ENCODE data around the gene TPSAB1.
"Not testable (repeated sequence)": the region's sequence is repeated elsewhere in the genome, so short reads cannot be mapped to it uniquely, and the experiment has no call there.

Gene TPSAB1

DNA sequence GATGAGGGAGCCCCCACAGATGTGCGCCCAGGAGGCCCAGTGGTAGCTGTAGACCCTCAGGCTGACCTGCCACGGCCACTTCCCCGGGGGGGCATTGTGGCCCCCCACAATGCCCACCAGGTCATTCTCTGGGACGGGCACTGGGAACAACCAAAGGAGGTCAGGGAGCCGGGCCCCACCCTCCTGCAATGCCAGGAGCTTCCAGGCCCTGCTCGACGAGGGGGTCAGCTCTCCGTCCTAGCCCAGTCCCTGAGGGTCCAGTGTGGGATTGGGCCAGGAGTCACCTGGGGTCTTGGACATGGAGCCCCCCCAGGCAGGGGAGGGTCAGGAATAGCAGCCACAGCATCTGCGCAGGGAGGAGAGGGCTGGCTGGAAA lies 22.3 kb downstream of the TPSAB1 start:
- FAIRE-seq (no peak), DNase-seq (ENCODE audit: insufficient read length, low spot score) (no peak)
- TF ChIP-seq, protein P1, sequence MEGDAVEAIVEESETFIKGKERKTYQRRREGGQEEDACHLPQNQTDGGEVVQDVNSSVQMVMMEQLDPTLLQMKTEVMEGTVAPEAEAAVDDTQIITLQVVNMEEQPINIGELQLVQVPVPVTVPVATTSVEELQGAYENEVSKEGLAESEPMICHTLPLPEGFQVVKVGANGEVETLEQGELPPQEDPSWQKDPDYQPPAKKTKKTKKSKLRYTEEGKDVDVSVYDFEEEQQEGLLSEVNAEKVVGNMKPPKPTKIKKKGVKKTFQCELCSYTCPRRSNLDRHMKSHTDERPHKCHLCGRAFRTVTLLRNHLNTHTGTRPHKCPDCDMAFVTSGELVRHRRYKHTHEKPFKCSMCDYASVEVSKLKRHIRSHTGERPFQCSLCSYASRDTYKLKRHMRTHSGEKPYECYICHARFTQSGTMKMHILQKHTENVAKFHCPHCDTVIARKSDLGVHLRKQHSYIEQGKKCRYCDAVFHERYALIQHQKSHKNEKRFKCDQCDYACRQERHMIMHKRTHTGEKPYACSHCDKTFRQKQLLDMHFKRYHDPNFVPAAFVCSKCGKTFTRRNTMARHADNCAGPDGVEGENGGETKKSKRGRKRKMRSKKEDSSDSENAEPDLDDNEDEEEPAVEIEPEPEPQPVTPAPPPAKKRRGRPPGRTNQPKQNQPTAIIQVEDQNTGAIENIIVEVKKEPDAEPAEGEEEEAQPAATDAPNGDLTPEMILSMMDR (IDR thresholded peaks at IDR 0.05; ENCODE audit: insufficient read depth, missing control alignments): no peak

DNA sequence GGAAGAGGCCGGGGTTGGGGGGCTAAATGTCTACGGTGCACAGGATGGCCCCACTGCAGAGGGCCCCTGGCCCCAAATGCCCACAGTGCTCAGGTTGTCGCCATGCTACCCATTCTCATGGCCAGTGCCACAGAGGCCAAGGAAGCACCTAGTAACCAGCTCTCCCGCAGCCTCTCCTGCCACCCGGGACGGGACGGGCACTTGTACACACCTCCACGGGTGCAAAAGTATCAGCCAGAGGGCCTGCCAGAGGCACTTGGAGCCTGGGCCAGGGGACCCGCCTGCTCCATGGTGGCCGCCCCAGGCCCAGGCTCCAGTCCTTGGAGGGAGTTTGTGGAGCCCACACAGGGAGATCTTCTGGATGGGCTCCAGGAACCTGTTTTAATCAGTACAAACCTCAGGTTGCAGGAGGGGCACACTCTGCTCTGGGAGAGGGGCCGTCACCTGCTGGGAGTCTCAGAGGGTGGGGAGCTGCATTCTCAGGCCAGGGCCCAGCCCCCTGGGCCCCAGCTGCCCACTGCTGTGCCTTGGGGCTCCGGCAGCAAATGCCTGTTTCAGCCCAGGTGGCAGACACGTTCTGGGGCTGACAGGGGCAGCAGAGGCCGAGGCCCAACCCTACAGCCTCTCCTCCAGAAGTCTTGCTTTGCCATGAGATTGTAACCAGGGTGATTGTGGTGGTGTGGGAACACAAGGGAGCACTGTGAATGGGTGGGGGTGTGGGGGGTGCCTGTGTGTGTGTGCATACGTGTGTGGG lies 23.3 kb downstream of the TPSAB1 start:
- FAIRE-seq (no peak), DNase-seq (ENCODE audit: insufficient read length, low spot score) (no peak)
- TF ChIP-seq, protein P1 (IDR thresholded peaks at IDR 0.05; ENCODE audit: insufficient read depth, missing control alignments): no peak

DNA sequence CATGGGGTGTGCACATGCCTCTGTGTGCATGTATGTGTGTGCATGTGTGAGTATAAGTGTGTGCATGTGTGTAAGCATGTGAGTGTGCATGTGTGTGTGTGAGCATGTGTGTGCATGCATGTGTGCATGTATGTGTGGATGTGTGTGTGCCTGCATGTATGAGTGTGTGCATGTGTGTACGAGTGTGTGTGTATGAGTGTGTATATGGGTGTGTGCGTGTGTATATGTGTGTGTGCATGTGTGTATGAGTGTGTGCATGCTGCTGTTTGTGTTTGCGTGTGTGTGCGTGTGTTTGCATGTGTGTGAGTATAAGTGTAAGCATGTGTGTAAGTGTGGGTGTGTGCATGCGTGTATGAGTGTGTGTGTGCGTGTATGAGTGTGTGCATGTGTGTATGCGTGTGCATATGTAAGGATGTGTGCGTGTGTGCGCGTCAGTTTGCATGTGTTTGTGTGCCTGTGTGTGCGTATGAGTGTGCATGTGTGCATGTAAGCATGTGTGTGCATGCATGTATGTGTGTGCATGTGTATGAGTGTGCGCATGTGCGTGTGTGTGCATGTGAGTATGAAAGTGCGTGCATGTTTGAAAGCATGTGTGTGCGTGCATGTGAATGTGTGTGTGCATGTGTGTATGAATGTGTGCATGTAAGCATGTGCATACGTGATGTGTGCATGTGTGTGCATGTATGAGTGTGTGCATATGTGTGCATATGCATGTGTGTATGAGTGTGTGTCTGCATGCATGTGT lies 24.0 kb downstream of the TPSAB1 start:
- FAIRE-seq (no peak), DNase-seq (ENCODE audit: insufficient read length, low spot score) (no peak)
- TF ChIP-seq, protein P1 (IDR thresholded peaks at IDR 0.05; ENCODE audit: insufficient read depth, missing control alignments): no peak

DNA sequence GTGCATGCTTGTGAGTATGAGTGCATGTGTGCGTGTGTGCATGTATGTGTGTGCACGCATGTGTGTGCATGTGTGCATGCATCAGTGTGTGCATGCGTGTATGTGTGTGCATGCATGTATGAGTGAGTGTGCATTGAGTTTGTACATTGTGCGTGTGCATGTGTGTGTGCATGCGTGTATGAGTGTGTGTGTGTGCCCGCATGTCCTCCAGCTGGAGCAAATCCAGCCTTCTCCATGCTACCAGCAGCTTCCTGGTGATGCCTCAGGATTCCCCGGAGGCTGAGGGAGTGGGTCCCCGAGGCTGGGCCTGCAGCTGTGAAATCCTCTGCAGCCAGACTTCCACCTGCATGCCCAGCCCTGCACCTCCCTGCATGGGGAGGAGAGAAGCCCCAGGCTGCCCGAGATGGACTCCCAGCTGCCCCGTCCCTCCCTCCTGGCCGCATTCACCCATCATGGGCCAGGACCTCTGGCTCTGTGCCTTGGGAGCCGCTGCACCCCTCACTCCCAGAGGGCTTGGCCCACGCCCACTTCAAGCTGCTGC lies 24.7 kb downstream of the TPSAB1 start:
- DNase-seq (ENCODE audit: insufficient read length, low spot score) (no peak), FAIRE-seq (no peak)
- TF ChIP-seq, protein P1 (IDR thresholded peaks at IDR 0.05; ENCODE audit: insufficient read depth, missing control alignments): no peak

DNA sequence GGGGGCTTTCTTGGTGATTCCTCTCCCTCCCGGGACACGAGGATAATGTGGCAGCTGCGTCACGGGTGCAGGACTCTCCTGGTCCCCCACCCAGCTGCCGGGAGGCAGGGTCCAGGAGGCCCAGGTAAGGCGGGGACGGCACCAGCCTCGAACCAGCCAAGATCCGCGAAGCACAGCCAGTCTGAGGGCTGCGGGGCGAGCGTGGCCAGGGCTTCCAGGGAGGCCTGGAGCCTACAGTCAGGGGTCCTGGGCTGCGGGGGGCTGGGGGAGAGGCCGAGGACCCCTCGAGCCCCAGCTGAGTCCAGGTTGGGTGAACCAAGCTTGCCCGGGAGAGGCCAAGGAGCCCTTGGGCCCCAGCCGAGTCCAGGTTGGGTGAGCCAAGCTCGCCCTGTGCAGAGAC lies 25.3 kb downstream of the TPSAB1 start:
- FAIRE-seq (no peak), DNase-seq (ENCODE audit: insufficient read length, low spot score) (no peak)
- TF ChIP-seq, protein P1 (IDR thresholded peaks at IDR 0.05; ENCODE audit: insufficient read depth, missing control alignments): no peak

DNA sequence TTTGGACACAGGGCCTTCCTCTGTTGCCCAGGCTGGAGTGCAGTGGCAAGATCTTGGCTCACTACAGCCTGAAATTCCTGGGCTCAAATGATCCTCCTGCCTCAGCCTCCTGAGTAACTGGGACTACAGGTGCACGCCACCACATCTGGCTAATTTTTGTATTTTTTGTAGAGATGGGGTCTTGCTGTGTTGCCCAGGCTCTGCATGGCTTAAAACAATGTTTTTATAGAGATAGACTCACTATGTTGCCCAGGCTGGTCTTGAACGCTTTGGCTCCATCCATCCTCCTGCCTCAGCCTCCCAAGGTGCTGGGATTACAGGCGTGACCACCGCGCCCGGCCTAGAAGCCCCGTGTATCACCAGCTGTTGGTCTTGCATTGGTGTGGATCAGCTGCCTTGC lies 28.9 kb downstream of the TPSAB1 start:
- not testable (repeated sequence) for DNase-seq (ENCODE audit: insufficient read length, low spot score); FAIRE-seq

DNA sequence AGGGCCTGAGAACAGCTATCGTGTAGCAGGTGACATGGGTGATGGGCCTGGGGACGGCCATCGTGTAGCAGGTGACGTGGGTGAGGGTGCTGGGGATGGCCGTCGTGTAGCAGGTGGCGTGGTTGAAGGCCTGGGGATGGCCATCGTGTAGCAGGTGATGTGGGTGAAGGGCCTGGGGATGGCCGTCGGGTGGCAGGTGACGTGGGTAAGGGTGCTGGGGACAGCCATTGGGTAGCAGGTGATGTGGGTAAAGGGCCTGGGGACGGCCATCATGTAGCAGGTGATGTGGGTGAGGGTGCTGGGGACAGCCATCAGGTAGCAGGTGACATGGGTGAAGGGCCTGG lies 30.8 kb downstream of the TPSAB1 start:
- DNase-seq (ENCODE audit: insufficient read length, low spot score) (no peak), FAIRE-seq (no peak)
- TF ChIP-seq, protein P1 (IDR thresholded peaks at IDR 0.05; ENCODE audit: insufficient read depth, missing control alignments): no peak

DNA sequence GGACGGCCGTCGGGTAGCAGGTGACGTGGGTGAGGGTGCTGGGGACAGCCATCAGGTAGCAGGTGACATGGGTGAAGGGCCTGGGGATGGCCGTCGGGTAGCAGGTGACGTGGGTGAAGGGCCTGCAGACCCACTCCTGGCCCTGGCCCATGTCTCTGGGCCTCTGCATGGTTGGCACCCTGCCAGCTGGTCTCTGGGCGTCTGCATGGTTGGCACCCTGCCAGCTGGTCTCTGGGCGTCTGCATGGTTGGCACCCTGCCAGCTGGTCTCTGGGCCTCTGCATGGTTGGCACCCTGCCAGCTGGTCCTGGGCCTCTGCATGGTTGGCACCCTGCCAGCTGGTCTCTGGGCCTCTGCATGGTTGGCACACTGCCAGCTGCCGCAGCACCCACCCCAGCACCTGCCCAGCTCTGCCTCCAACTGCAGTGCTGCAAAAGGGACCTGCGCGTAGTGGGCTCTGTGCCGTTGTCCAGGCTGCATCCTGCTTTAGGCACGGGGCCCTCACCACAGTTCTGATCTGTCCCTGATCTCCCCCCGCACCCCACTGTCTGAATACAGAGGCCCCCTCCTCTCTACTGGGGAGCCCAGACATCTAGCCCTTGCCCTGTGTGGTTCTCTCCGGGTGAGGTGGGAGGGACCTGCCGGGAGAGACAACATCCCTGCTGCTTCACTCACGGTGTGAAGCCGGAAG lies 31.4 kb downstream of the TPSAB1 start:
- FAIRE-seq: not testable (repeated sequence)

More for the DNA sequence above, 31.4 kb downstream of the TPSAB1 start:
- not testable (repeated sequence) for DNase-seq (ENCODE audit: insufficient read length, low spot score)
